ENCODE results near the gene EID2. TPM values are rescaled to one million over a fixed set of nuclear protein-coding genes. Genes with fewer than 3 reads are reported as not detected.

EID2 gene
- total and polyA plus RNA-seq, 2 of the 13 experiments (the other 11 are each of a cell fraction or from before 2014, with no cell fraction given), result 3.7 to 14.1 TPM

DNA sequence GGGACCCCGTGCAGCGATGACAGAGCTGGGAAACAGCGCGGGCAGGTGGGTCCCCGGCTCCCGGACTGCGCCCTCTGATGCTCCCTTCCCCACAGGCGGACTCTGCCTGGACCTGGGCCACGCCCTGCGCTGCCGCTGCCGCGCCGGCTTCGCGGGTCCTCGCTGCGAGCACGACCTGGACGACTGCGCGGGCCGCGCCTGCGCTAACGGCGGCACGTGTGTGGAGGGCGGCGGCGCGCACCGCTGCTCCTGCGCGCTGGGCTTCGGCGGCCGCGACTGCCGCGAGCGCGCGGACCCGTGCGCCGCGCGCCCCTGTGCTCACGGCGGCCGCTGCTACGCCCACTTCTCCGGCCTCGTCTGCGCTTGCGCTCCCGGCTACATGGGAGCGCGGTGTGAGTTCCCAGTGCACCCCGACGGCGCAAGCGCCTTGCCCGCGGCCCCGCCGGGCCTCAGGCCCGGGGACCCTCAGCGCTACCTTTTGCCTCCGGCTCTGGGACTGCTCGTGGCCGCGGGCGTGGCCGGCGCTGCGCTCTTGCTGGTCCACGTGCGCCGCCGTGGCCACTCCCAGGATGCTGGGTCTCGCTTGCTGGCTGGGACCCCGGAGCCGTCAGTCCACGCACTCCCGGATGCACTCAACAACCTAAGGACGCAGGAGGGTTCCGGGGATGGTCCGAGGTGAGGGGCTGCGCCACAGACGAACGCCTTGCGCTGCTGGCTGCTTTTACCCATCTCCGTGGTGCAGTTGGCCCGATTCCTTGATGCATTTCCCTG is 32.8 kb downstream of the EID2 start (continued):
- TF ChIP-seq, protein P1, sequence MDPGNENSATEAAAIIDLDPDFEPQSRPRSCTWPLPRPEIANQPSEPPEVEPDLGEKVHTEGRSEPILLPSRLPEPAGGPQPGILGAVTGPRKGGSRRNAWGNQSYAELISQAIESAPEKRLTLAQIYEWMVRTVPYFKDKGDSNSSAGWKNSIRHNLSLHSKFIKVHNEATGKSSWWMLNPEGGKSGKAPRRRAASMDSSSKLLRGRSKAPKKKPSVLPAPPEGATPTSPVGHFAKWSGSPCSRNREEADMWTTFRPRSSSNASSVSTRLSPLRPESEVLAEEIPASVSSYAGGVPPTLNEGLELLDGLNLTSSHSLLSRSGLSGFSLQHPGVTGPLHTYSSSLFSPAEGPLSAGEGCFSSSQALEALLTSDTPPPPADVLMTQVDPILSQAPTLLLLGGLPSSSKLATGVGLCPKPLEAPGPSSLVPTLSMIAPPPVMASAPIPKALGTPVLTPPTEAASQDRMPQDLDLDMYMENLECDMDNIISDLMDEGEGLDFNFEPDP (CRISPR knock-in tag; conservative IDR thresholded peaks at IDR 0.05), result no peak
- TF ChIP-seq, protein P2, sequence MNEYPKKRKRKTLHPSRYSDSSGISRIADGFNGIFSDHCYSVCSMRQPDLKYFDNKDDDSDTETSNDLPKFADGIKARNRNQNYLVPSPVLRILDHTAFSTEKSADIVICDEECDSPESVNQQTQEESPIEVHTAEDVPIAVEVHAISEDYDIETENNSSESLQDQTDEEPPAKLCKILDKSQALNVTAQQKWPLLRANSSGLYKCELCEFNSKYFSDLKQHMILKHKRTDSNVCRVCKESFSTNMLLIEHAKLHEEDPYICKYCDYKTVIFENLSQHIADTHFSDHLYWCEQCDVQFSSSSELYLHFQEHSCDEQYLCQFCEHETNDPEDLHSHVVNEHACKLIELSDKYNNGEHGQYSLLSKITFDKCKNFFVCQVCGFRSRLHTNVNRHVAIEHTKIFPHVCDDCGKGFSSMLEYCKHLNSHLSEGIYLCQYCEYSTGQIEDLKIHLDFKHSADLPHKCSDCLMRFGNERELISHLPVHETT (CRISPR knock-in tag; conservative IDR thresholded peaks at IDR 0.05), result peak; percentile 62
- no peak for TF ChIP-seq LCORL (IDR thresholded peaks at IDR 0.05)
- no peak for TF ChIP-seq LCORL (CRISPR knock-in tag; IDR thresholded peaks at IDR 0.05)
- no peak for TF ChIP-seq RFX1 (IDR thresholded peaks at IDR 0.05)
- no peak; the same call in 1 of the 2 replicates for TF ChIP-seq ZNF691 (CRISPR knock-in tag; IDR thresholded peaks at IDR 0.05; ENCODE audit: borderline replicate concordance, low read depth)
- peak; percentile 99 for TF ChIP-seq MAX (IDR thresholded peaks at IDR 0.05)
- TF ChIP-seq, protein P3, sequence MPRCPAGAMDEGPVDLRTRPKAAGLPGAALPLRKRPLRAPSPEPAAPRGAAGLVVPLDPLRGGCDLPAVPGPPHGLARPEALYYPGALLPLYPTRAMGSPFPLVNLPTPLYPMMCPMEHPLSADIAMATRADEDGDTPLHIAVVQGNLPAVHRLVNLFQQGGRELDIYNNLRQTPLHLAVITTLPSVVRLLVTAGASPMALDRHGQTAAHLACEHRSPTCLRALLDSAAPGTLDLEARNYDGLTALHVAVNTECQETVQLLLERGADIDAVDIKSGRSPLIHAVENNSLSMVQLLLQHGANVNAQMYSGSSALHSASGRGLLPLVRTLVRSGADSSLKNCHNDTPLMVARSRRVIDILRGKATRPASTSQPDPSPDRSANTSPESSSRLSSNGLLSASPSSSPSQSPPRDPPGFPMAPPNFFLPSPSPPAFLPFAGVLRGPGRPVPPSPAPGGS (CRISPR knock-in tag; IDR thresholded peaks at IDR 0.05), result peak; percentile 97
- no peak for TF ChIP-seq ATF1 (CRISPR knock-in tag; IDR thresholded peaks at IDR 0.05)
- peak; percentile 93; the same call in 1 of the 2 replicates for TF ChIP-seq KDM5B (CRISPR knock-in tag; IDR thresholded peaks at IDR 0.05; ENCODE audit: borderline replicate concordance)
- TF ChIP-seq ZNF224 (CRISPR knock-in tag; IDR thresholded peaks at IDR 0.05), result peak; percentile 64; the same call in 1 of the 2 replicates
- no peak for TF ChIP-seq MYNN (CRISPR knock-in tag; IDR thresholded peaks at IDR 0.05; ENCODE audit: low read depth)
- TF ChIP-seq SMC3 (IDR thresholded peaks at IDR 0.05; ENCODE audit: low read length), result no peak
- no peak for TF ChIP-seq RAD51 (IDR thresholded peaks at IDR 0.05; ENCODE audit: borderline replicate concordance)
- no peak for TF ChIP-seq ZNF720 (CRISPR knock-in tag; IDR thresholded peaks at IDR 0.05)
- TF ChIP-seq, protein P4, sequence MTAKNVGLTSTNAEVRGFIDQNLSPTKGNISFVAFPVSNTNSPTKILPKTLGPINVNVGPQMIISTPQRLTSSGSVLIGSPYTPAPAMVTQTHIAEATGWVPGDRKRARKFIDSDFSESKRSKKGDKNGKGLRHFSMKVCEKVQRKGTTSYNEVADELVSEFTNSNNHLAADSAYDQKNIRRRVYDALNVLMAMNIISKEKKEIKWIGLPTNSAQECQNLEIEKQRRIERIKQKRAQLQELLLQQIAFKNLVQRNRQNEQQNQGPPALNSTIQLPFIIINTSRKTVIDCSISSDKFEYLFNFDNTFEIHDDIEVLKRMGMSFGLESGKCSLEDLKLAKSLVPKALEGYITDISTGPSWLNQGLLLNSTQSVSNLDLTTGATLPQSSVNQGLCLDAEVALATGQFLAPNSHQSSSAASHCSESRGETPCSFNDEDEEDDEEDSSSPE (CRISPR knock-in tag; IDR thresholded peaks at IDR 0.05), result peak; percentile 95
- no peak for TF ChIP-seq FOXJ3 (CRISPR knock-in tag; IDR thresholded peaks at IDR 0.05; ENCODE audit: borderline replicate concordance)
- peak; percentile 73; the same call in 1 of the 2 replicates for TF ChIP-seq DNMT1 (CRISPR knock-in tag; IDR thresholded peaks at IDR 0.05)
- no peak for TF ChIP-seq MIXL1 (CRISPR knock-in tag; IDR thresholded peaks at IDR 0.05)
- TF ChIP-seq ZNF777 (CRISPR knock-in tag; IDR thresholded peaks at IDR 0.05), result peak; percentile 99
- TF ChIP-seq MBD4 (IDR thresholded peaks at IDR 0.05; ENCODE audit: borderline replicate concordance, low read length), result no peak
- TF ChIP-seq CREM (IDR thresholded peaks at IDR 0.05), result no peak
- no peak for TF ChIP-seq CREM (CRISPR knock-in tag; IDR thresholded peaks at IDR 0.05)
- TF ChIP-seq ZNF543 (CRISPR knock-in tag; IDR thresholded peaks at IDR 0.05), result peak; percentile 69; the same call in 1 of the 2 replicates
- no peak for TF ChIP-seq EHMT2 (IDR thresholded peaks at IDR 0.05; ENCODE audit: borderline replicate concordance, low read depth, low read length)
- no peak for TF ChIP-seq EP300 (IDR thresholded peaks at IDR 0.05; ENCODE audit: low read depth in 2 of 2, low read length in 2 of 2)
- 0 out of 2 replicates have a peak, but pooled peaks have one; percentile 2 for TF ChIP-seq EP300 (CRISPR knock-in tag; IDR thresholded peaks at IDR 0.05; ENCODE audit: borderline replicate concordance)

Data from HepG2 (cell line).